ENCODE results near the gene PARP4.

DNA sequence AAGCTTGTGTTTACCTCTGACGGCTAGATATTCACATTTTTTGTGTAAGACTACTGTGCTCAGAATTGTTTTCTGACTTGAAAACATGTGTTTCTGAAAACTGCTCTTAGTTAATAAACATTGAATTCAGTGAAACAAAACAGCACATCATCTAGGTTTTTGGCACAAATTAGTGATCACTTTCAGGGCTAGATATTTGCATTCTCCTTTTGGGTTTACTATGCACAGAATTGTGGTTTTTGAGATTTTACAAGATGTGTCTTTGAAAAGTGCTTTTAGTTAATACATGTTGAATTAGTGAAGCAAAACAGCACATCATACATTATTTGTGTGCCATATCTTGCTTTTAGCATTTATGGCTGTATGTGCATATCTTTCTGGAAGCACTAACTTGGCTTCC, 8.2 kb upstream of the PARP4 start:
- TF ChIP-seq, protein P1, sequence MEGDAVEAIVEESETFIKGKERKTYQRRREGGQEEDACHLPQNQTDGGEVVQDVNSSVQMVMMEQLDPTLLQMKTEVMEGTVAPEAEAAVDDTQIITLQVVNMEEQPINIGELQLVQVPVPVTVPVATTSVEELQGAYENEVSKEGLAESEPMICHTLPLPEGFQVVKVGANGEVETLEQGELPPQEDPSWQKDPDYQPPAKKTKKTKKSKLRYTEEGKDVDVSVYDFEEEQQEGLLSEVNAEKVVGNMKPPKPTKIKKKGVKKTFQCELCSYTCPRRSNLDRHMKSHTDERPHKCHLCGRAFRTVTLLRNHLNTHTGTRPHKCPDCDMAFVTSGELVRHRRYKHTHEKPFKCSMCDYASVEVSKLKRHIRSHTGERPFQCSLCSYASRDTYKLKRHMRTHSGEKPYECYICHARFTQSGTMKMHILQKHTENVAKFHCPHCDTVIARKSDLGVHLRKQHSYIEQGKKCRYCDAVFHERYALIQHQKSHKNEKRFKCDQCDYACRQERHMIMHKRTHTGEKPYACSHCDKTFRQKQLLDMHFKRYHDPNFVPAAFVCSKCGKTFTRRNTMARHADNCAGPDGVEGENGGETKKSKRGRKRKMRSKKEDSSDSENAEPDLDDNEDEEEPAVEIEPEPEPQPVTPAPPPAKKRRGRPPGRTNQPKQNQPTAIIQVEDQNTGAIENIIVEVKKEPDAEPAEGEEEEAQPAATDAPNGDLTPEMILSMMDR (IDR thresholded peaks at IDR 0.05; ENCODE audit: low read length): no peak
- no peak for TF ChIP-seq EZH2 (IDR thresholded peaks at IDR 0.05; ENCODE audit: borderline replicate concordance, low read length)

Measured in OCI-LY1 (cell line).